Amygdala (tissue), 56 donors: ENCODE measurements around the gene BRD4.
A peak's percentile ranks its signal among the peaks of the same experiment; 100 is the strongest.

Experiments
- DNase-seq, 56 donors: peaks; one replicate each; lab custom pipeline; 2025; lab: John Stamatoyannopoulos, UW

Gene BRD4

DNA sequence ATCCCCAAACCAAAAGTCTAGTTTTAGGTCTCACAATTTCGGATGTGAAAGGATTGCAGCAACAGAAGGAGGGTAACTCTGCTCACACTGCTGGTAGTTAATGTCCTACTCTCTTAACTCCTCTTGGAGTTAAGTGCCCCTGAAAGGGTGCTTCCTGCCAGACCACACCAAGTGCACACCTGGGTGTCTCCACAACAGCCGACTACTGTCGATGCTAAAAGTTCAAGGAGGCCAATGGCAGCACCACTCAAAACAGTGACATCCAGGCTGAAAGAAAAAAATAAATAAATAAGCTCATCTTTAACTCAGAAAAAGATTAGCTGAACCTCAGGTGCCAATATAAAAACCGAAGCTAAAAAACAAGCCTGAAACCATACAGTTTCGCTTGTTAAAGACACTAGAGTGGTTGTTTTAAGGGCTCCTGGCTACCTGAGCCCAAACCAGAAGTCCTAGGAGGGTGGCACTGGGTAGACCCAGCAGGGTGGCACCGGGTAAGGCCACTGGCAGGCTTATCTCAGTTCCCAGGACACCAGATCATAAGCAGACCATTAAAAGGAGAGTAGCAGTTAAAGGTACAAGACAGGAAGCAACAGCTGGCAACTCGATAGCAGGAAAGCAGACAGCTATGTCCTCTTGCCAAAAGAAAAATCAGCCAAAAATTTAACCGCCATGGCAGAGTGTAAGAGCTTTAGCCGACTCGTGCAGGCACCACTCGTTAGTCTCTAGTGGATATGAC is 39.3 kb downstream of the BRD4 start:
- no peak for DNase-seq

DNA sequence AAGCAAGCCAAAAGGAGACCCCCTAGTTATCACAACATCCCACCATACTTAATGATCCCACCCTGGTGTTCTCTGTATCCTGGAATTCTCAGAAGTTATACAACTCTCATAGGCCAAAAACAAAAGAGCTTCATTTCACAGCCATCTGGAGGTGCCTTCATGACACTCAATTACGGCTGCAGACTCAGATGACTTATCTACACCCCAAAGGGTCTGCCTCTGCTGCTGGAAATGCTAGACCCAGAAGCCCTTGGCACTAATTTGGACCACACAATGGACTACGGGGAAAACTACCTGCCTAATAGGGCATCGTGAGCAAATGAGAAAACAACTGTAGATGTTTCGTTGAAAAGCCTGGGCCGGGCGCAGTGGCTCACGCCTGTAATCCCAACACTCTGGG is 40.2 kb downstream of the BRD4 start:
- no peak for DNase-seq

DNA sequence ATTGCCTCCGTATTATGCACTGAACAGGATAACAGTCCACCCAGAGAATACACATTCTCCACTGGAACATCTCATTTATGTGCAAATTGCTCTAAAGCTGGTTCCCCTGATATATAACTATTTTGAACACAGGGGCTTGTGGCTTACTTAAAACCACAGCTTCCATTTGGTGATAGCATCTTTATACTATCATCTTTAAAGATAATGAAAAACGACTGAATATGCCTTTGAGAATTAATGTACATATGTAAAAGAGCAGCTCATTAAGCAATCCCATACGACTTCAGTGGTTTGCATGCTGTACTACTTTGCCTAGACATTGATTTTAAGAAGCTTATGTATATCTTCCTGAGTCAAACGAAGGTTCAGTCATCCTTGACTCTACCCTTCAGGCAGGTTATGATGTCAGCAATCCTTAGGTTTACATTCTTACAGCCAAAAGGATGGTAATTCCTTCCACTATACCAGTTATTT is 40.8 kb downstream of the BRD4 start:
- no peak for DNase-seq

DNA sequence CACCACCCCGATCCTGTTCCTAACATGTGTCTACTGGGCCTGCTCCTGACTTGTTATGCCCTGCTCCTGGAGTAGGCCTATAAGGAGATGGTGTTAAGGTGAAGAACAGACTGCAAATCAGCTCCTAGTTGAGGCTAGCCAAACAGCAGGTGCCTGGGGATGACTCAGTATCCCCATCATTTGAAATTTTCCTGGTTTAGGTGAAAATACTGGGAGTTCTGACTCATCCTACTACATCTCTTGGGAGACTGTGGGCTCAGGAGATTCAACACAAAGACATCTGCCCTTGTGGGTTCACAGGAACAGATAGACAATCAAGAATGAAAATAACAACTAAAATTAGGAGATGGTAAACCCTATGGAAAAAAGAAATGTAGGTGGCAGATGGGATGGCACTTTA is 41.2 kb downstream of the BRD4 start:
- no peak for DNase-seq

DNA sequence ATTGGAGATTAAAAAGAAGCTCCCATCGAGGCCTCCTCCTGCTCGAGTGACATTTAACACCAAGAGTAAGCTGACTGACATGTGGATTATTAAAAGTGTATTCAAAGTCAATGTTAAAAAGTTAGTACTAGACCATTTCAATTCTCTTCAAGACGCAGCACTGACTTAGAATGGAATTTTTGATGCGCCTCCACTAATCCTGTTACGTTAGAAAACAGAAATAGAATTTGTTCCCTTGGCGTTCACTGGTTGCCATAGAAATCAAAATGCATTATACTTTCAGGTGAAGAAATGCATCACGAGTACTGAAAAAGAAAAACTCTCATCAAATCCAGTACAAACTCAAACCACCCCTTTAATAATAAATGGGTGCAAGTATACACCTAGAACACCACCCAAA is 42.2 kb downstream of the BRD4 start:
- DNase-seq = no peak

DNA sequence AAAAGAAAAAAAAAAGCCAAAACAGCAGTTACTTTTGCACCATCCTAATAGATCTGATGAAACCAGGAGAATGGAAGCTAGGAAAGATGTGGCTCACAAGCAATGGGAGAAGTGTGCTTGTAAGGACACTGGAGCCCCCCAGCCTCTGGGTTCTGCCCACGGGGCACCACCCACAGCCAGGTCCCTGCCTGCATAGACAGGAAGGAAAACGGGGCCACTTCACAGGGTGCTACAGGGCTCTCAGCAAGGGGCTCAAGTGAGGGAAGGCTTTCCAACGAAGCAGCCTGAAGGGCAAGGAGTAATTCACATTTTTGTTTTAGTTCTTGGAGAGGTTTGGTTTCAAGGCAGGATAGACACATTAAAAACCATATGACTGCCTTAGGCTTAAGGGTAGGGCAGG is 42.7 kb downstream of the BRD4 start:
- no peak for DNase-seq

DNA sequence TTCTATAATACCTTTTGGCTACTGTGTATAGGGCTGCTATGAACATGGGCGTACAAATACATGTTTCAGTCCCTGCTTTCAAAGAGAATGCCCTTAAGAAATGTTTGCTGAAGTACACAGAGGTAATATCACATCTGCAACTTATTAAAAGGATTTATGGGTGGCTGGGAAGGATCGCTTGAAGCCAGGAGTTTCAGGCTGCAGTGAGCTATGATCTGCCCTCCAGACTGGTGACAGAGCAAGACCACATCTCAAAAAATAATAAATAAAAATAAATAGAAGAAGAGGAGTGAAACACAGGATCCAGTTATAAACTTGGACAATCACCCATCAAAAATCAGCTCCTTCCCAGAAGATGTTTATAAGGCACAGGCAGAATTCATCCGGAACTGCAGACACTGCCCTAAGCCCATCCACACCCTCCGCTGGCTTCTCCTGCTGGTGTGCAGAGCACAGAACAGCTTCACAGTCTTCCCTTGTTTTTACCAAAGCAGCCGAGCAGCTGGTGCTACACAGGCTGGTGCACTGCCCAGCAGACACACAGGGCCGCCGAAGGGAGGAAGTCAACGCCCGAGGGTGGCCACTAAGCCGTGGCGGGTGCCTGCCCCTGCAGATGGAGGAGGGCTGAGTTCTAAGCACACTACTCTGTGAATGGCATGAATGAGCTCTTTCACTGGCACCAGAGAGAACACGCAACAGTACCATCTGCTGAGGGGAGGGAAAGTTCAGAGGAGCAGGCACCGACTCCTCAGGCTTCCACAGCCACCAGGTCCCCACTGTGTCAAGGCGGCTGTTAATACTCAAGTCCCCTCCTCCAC is 44.0 kb downstream of the BRD4 start:
- peak in 55 of 56 donors; percentile 14 to 94 (median 79) for DNase-seq

DNA sequence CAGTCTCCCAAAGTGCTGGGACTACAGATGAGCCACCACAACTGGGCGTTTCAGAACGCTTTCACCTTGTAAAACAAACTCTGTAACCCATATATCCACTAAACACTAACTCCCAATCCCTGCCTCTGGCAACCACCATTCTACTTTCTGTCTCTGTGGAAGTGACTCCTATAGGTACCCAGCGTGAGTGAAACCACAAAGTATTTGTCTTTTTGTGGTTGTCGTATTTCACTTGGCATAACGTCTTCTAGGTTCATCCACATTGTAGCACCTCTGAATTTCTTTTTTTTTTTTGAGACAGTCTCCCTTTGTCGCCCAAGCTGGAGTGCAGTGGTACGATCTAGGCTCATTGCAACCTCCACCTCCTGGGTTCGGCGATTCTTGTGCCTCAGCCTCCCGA is 44.8 kb downstream of the BRD4 start:
- DNase-seq = no peak

DNA sequence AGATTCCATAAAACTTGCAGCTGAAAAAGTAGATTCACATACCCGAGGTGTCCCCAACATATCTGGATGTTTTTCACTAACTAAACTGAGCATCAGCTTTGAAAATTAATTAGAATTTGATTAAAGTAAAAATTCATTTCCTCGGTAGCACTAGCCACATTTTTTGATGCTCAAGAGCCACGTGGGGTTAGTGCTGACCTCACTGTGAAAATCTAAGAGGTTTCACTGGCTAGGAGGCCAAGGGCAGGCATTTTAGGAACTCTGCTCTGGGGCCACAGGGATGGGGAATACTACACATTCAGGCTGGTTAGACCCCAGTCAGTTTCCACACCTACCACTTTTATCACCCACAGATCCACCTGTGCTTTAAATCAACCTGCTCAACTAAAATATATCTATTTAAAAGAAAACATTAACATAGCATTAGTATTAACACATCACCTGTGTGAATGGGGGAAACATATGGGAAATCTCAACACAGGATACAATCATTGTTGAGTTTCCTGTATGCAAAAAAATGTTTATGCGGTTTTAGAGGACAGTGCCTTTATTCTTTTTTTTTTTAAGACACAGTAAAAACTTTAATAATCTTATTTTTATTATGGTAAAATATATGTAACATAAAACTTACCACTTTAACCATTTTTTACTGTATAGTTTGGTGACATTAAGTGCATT is 45.5 kb downstream of the BRD4 start:
- no peak for DNase-seq

DNA sequence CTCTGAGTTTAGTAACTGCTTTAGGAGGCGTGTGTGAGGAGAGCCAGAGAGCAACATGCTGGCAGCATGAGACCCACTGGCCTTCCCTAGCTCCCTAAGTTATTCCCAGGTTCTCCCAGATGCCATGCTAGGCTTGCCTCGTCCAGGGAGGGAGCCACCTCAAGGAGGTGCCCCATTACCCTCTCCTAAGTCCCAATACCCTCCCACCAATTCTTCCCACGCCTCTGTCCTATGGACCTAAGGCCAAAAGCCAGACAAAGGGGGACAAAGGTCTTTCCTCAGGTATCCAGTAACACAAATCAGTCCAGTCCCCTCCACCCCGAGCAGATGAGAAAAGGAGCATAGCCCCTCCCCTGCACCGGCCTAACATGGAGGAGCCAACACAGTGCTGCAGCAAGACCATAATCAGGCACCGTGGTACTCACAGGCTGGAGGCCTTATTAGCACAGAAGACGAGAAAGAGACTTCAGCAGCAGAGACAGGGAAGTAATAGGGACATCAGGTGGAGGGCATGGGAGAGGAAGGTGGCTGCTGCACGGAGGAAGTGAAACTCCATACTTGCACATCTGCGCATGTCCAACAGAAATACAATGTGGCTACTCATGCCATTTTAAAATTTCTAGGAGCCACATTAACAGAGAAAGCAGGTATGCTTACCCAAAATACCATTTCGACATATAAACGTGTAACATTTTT is 46.3 kb downstream of the BRD4 start:
- no peak for DNase-seq

DNA sequence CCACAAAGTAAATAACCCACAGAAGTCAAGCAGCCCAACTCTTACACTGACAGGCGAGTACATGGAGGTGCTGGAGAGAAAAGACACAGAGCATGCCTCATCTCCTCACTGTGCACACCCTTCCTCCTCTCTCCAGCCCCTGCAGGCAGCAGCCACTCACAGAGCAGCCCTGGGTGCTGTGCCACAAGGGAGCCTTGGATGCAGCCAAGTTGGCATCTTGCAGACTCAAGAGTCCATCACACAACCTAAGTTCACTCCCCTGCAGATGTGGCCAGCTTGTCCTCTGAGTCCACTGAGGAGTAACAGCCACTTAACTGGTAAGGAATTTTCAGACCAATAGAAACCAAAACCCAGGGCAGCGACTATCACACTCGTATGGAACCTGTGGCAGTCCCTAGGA is 47.4 kb downstream of the BRD4 start:
- no peak for DNase-seq

DNA sequence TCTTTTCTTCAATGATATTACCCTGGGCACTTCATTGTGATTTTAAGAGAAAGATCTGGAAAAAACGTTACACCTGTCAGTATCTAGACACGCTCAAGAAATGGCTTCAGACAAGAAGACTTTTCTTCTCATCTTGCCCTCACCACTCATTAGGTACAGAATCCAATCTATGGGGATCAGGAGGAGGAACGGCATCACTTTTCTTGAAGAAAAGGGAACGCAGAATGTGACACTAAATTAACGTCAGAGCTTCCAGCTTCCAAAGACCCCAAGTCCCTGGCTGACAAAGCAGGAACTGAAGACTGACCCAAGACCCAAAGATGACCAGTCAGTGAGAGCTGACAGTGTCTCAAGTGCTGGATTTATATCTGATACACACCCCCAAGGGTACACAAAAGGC is 48.2 kb downstream of the BRD4 start:
- DNase-seq = no peak

DNA sequence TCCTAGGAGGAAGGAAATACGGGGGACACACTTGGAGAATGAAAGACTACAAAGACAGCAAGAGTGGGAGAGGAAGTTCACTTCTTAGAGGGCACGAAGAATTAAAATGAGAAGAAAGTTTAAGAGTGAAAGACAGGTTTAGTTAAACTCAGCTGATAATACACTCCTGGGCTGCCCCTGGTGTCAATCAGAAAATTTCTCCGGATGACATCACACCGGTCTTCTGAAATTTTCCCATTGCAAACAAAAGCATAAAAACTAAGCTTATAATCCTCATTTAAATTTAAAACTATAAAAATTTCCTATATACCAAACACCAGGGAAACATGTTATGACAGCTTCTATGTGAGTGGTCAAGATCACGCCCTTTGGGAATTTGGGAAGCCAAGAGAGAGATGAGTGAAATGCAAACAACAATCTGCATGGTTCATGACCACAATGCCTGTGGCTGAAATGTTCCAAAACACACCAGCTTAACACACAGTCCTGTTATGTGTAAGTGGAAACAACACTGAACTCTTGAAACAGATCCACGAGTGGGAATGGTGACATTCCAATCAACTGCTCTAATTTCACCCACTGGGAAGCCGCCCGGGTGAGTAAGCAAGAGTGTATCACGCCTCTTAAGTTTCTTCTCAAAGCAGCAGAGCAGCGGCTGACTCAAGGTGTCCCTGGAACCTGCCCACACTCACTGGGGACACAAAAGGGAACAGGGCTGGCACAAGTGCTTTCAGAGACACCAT is 49.0 kb downstream of the BRD4 start:
- DNase-seq = peak in 1 of 56 donors; percentile 32

DNA sequence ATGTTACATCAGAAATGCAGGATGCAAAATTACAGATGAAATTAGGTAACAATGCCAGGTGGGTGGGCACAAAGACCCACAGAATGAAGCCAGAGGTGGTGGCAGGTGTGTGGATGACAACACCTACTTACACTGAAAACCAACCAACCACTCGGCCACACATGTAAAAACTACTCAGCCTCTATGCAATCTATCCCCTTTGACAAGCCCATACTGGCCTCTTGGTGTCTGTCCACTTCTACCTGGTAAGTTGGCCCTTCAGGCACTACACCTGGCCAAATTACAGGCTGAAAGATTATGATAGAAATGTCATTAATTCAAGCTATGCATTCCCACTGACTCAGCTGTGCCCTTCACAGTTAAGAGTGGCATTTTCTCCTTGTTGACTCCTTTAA is 50.0 kb downstream of the BRD4 start:
- no peak for DNase-seq

DNA sequence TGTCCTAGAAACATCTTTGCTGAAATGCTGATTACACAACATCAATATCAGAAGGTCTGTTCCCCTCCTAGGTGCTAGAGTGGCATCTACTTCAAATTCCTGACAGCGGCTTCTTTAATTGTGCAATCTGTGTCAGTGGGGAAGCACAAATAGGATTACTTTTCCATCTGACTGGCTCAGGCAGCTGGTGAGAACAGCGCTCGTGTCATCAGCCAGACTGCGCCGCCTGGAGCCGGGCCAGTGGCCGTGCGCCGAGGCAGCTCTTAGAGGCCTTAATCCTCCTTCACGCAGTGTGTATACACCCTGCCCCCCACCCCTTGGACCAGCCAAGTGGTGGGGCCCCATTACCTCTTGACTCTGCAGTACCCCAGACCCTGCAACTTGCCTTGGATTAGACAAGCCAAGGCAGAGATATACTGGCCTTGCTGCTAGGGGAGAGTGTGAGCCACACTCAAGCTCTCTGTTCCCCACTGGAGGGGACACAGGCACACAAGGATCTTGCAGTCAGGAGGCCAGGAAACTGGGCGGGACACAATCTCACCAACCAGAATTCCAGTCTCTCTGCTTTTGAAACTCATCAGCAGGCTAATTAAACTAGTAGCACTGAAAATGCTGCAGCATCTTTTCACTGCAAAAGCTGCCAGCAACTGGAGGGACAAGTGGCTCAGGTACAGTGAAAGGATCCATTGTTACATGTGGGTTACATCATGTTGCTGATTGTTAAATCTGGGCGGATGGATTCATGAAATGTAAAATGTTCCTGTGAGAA is 51.2 kb downstream of the BRD4 start:
- peak in 54 of 56 donors; percentile 11 to 85 (median 61) for DNase-seq

DNA sequence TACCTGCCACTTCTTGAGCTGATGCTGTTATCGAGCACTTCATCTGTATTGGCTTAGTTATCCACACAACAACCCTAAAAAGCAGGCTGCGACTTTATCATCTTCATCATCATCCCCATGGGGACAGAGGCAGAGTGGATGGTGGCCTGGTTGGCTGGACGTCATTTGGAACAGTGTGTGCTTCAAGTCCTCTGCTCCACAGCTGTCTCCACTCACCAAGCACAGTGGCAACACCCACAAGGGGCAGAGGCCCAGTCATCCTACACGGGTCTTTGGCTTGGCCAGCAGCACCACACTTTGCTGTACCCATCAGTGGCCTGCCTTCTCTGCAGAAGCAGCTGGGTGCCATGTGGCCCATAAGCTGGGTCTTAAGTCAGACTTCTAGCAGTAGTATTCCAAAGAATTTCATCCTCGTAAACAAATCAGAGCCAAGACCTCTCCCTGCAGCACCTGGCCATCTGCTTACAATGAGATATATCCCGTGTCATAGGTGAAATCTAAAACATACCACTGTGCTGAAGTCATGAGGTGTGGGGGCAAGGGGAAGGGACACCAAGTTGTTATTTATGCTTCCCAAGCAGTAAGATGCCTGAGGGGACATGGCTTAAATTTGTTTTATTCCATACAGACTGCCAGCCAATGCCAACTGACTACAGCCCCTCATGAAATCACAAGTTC is 52.2 kb downstream of the BRD4 start:
- no peak for DNase-seq

DNA sequence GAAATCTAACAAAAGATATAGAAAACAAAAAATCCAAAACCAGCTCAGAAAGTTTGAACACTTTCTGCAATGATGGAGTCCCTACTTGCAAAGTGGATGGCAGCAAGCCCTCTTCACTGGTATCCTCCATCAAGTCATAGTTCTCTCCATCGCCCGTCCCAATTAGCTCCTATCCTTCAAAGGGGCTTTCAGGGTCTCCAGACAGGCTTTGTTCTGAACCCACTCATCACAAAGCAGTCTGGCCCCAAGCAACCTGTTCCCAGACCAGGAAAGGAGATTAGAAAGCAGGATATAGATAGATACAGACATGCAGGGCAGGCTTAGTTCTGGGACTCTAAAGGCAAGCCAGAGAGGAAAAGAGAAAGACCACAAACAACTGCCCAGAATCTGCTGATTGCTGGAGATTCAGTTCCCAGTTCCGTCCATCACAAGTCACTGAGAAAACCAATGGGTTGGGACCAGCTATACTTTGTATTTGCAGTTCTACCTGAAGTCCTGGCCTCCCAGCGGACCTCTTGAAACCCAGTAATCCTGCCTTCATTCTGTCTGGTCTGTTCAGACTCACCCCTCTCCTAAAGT is 52.9 kb downstream of the BRD4 start:
- peak in 4 of 56 donors; percentile 2 to 22 (median 12) for DNase-seq

DNA sequence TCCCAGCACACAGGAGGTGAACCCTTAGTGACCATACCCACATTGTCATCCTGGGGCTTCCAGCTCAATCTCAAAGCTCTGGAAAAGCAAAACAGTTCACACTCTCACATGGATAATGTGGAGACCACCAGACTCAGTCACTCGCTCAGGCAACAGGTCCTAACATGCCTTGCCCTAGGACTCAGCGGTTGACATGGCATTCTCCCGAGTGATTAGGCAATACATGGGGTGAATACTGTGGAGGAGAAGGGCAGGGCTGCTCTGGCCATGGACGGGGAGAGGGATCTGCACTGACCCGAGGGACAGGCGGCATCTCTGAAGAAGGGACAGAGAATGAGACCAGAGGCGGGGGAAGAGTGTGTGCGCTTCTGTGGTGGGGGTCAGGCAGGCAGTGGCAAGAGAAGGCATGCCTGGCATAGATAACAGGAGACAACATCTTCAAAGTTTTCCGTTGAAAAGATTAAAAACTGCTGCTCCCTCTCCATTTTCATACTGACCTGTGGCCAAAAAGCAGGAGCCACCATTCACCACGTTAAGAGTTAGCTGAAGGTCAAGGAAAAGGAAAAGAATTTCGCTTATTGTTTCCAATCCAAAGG is 55.6 kb downstream of the BRD4 start:
- no peak for DNase-seq
